Peyer's patch (tissue), 4 donors: ENCODE data around the gene PXDC1.

Experiments used
- POLR2A ChIP-seq, 2 donors: fragments of 450-650 bp; IDR thresholded peaks; one replicate each; pipeline ENCODE4 v1.5.1; 2017; ENCODE audit warnings: antibody characterized with exemption in 2 of 2, mild to moderate bottlenecking in 2 of 2, moderate library complexity in 2 of 2
- TF ChIP-seq, protein P1 (sequence below), 6 experiments: fragments of 450-650 bp in 4 of 6; fragments of 200-600 bp in 2 of 6; sonication (generic) in 1 of 6; IDR thresholded peaks; one replicate each; pipeline ENCODE4 v1.5.1; 2017 to 2019; ENCODE audit warnings: antibody characterized with exemption in 6 of 6, mild to moderate bottlenecking in 3 of 6, moderate library complexity in 1 of 6

- TF ChIP-seq, protein P1, sequence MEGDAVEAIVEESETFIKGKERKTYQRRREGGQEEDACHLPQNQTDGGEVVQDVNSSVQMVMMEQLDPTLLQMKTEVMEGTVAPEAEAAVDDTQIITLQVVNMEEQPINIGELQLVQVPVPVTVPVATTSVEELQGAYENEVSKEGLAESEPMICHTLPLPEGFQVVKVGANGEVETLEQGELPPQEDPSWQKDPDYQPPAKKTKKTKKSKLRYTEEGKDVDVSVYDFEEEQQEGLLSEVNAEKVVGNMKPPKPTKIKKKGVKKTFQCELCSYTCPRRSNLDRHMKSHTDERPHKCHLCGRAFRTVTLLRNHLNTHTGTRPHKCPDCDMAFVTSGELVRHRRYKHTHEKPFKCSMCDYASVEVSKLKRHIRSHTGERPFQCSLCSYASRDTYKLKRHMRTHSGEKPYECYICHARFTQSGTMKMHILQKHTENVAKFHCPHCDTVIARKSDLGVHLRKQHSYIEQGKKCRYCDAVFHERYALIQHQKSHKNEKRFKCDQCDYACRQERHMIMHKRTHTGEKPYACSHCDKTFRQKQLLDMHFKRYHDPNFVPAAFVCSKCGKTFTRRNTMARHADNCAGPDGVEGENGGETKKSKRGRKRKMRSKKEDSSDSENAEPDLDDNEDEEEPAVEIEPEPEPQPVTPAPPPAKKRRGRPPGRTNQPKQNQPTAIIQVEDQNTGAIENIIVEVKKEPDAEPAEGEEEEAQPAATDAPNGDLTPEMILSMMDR (IDR thresholded peaks at IDR 0.05), result no peak
- no peak for TF ChIP-seq POLR2A (IDR thresholded peaks at IDR 0.05)
These were observed 29.5 kb downstream of the PXDC1 start for GRCh38 chr6:3721810-3722621.
